Vagina (tissue), 2 donors: ENCODE results near the gene SARDH. TPM values are rescaled to one million over a fixed set of nuclear protein-coding genes. Genes with fewer than 3 reads are reported as not detected.

Experiments
- DNase-seq, 2 donors: peaks; one replicate each; pipeline ENCODE4 v3.0.0-alpha.2; 2017; ENCODE audit errors: extremely low spot score in 2 of 2
- H3K27ac ChIP-seq: fragments of 200-600 bp; sonication (generic); one replicate; pipeline ENCODE4 v1.5.1; 2019
- H3K27me3 ChIP-seq: fragments of 200-600 bp; sonication (generic); one replicate; pipeline ENCODE4 v1.5.1; 2019
- H3K36me3 ChIP-seq, 2 donors: fragments of 200-600 bp; sonication (generic); one replicate each; pipeline ENCODE4 v1.5.1; 2017 to 2019
- H3K4me1 ChIP-seq: fragments of 200-600 bp; sonication (generic); one replicate; pipeline ENCODE4 v1.5.1; 2019
- H3K4me3 ChIP-seq, 2 donors: fragments of 200-600 bp; sonication (generic); 1 replicate in 1 of 2; 2 replicates in 1 of 2; pipeline ENCODE4 v1.5.1; 2016 to 2019
- H3K9me3 ChIP-seq: fragments of 200-600 bp; sonication (generic); one replicate; pipeline ENCODE4 v1.5.1; 2019
- POLR2A ChIP-seq, 2 donors: fragments of 450-650 bp; IDR thresholded peaks; one replicate each; pipeline ENCODE4 v1.6.1; 2017; ENCODE audit warnings: antibody characterized with exemption in 2 of 2, mild to moderate bottlenecking in 2 of 2, moderate library complexity in 2 of 2
- POLR2AphosphoS5 ChIP-seq, 2 donors: sonication (generic); formaldehyde crosslinking; IDR thresholded peaks; one replicate each; pipeline ENCODE4 v1.9.0; 2017; ENCODE audit warnings: antibody characterized with exemption in 2 of 2, mild to moderate bottlenecking in 2 of 2, low read depth in 1 of 2; ENCODE audit not compliant: insufficient read depth in 1 of 2
- intact Hi-C: fragments of 100-400 bp; cut with DNase I; formaldehyde crosslinking; loops from one replicate; pipeline ENCODE4 v1.15.1; 2023
- total RNA-seq: library from RNA; depleted of rRNA; stranded (reverse); fragments of >200 nt; gene quantifications from one replicate; pipeline ENCODE4 v1.2.3, GENCODE V29; 2016
- TF ChIP-seq, protein P1 (sequence below), 3 experiments: fragments of 450-650 bp in 2 of 3; fragments of 200-600 bp in 1 of 3; sonication (generic) in 1 of 3; IDR thresholded peaks; one replicate each; pipeline ENCODE4 v1.5.1; 2017 to 2019; ENCODE audit warnings: antibody characterized with exemption in 3 of 3, mild to moderate bottlenecking in 2 of 3, moderate library complexity in 2 of 3

Gene SARDH
- total RNA-seq, 1 donor from 2014 or later: 2.0 TPM

DNA sequence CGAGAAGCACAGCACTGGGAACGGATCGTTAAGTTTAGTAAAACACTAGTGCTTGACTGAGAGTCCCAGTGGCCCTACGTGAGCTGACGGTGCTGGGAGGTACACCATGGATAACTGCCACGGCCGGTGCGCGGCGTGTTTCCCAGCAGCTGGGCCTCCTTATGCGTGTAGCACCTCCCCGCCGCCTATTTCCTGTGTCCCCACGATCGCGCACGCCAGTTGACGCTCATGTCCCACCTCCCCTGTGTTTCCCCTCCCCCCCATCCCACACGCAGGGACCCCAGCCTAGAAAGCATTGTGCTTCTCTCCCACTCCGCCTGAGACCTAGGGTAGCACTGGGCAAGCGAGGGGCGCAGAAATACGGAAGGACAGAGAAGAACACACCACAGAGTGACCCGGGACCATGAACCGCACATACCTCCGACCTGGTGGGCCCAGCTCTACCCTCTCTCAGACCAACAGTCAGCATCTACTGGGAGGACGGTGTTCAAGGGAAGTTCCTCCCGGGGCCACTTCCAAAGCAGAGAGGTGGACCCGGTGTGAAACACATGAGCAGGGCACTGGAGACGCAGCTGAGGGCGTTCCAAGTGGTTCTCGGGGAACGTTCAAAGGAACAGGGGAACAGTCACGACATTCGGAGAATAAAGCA lies 56.4 kb downstream of the SARDH start:
- H3K27me3 ChIP-seq: no peaks in the 10 kb centered on the region
- no peaks in the 10 kb centered on the region for H3K9me3 ChIP-seq
- no peak for TF ChIP-seq POLR2A (IDR thresholded peaks at IDR 0.05)
- TF ChIP-seq POLR2AphosphoS5 (IDR thresholded peaks at IDR 0.05; ENCODE audit: insufficient read depth in 1 of 2, low read depth in 1 of 2): no peak
- TF ChIP-seq, protein P1, sequence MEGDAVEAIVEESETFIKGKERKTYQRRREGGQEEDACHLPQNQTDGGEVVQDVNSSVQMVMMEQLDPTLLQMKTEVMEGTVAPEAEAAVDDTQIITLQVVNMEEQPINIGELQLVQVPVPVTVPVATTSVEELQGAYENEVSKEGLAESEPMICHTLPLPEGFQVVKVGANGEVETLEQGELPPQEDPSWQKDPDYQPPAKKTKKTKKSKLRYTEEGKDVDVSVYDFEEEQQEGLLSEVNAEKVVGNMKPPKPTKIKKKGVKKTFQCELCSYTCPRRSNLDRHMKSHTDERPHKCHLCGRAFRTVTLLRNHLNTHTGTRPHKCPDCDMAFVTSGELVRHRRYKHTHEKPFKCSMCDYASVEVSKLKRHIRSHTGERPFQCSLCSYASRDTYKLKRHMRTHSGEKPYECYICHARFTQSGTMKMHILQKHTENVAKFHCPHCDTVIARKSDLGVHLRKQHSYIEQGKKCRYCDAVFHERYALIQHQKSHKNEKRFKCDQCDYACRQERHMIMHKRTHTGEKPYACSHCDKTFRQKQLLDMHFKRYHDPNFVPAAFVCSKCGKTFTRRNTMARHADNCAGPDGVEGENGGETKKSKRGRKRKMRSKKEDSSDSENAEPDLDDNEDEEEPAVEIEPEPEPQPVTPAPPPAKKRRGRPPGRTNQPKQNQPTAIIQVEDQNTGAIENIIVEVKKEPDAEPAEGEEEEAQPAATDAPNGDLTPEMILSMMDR (IDR thresholded peaks at IDR 0.05): no peak
- no peaks in the 10 kb centered on the region for H3K36me3 ChIP-seq
- H3K27ac ChIP-seq: no peak overlapping the region
- DNase-seq: no peak
- no peak overlapping the region for H3K4me3 ChIP-seq
- H3K4me1 ChIP-seq: peaks cover 16% of the 10 kb centered on the region
- intact Hi-C loops: no loop called here

DNA sequence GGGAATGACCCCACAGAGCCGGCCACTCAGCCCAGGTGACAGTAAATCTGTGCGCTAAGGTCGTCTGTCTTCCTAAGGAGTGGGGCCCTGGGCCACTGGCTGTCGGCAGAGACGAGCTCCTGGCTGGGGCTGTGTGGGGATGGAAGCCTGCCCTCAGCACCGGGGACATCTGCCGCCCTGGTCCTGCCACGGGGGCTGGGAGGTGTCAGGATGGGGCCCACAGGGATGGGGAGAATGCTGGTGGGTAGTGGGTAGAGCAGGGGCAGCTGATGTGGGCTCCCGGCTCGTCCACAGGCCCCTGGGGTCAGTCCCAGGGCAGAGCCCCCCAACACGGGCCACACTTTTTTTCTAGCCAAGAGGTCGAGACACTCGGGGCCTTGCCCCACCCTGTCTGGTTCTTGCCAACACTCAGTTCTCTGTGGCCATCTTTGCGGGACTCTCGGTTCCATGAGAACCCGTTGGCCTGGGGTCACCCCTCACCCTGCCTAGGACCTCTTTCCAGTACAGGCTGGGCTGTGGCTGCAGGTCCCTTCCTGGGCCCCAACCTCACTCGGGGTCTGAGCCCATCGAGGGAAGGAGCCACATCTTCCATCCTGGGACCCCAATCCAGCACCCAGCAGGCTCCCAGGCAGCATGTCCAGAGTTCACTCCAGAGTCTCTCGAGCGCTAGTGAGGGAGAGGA lies 57.0 kb downstream of the SARDH start:
- TF ChIP-seq, protein P1 (IDR thresholded peaks at IDR 0.05): no peak
- TF ChIP-seq POLR2A (IDR thresholded peaks at IDR 0.05): no peak
- TF ChIP-seq POLR2AphosphoS5 (IDR thresholded peaks at IDR 0.05; ENCODE audit: insufficient read depth in 1 of 2, low read depth in 1 of 2): no peak
- H3K4me1 ChIP-seq: peaks cover 16% of the 10 kb centered on the region
- no peak overlapping the region for H3K4me3 ChIP-seq
- no peaks in the 10 kb centered on the region for H3K9me3 ChIP-seq
- H3K27ac ChIP-seq: no peak overlapping the region
- H3K27me3 ChIP-seq: no peaks in the 10 kb centered on the region
- intact Hi-C loops: no loop called here
- no peak for DNase-seq
- no peaks in the 10 kb centered on the region for H3K36me3 ChIP-seq

DNA sequence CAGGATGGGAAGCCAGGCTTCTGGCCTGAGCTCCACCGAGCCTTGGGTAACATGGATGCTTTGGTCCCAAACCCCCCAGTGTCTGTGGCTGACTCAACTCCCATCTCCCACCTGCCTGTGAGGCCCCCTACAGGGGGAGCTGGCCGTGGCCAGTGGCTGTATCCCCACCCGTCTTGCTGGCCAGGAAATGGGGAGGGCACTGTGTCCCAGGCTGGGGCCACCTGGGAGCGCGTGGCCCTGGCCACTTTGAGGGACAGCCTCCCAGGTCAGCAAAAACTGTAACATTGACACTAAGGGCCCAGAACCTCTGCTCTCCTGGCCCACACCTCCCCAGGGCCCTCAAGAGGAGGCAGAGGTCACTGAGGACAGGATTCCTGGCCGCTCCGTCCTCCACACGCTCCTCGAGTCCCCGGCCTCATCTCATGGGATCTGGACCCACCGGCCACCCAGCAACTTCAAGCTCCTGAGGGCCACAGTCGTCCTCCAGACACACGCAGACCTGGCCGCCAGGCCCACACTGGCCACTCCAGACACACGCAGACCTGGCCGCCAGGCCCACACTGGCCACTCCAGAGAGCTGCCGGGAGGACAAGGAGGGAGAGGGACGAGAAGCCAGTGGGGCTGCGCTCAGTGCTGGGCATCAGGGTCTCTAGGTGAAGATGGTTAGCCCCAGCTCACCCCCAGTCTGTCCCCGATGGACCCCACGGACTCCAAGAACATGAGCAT lies 57.7 kb downstream of the SARDH start:
- H3K4me3 ChIP-seq: no peak overlapping the region
- H3K27me3 ChIP-seq: no peaks in the 10 kb centered on the region
- TF ChIP-seq POLR2A (IDR thresholded peaks at IDR 0.05) (no peak), POLR2AphosphoS5 (IDR thresholded peaks at IDR 0.05; ENCODE audit: insufficient read depth in 1 of 2, low read depth in 1 of 2) (no peak)
- TF ChIP-seq, protein P1 (IDR thresholded peaks at IDR 0.05): no peak
- no peaks in the 10 kb centered on the region for H3K9me3 ChIP-seq
- no peak overlapping the region for H3K27ac ChIP-seq
- H3K4me1 ChIP-seq: peaks cover 16% of the 10 kb centered on the region
- intact Hi-C loops: no loop called here
- H3K36me3 ChIP-seq: no peaks in the 10 kb centered on the region
- DNase-seq: no peak

DNA sequence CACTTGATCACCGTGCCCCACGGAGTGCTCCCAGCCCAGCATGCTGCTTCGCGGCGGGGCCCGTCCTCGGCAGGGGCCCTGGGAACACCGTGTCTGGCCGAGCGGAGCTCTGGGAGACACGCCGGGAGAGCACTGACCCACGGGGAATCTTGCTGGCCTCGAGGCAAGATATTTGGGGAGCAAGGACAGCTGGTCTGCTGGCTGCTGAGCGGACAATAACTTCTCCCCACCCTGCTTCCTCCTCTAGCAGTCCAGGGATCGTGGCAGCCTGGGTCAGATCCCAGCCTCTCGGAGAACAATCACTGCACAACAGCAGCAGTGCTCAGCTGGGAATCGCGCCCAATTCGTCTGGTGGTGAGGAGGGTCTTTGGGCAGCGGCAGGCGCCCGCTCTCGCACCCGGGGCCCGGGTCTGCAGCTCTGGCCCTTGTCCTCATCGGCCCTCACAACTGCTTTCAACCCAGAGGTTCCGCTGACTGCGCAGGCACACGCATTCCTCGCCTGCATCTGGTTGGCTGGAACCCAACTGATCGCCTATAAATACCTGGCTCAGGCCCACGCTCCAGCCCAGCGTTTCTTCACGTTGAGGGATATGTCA lies 58.6 kb downstream of the SARDH start:
- Histone ChIP-seq H3K4me1 (peaks cover 16% of the 10 kb centered on the region), H3K27ac (no peak overlapping the region), H3K27me3 (no peaks in the 10 kb centered on the region), H3K4me3 (no peak overlapping the region), H3K9me3 (no peaks in the 10 kb centered on the region), H3K36me3 (no peaks in the 10 kb centered on the region)
- no peak for TF ChIP-seq POLR2A (IDR thresholded peaks at IDR 0.05)
- intact Hi-C loops: no loop called here
- DNase-seq: no peak

DNA sequence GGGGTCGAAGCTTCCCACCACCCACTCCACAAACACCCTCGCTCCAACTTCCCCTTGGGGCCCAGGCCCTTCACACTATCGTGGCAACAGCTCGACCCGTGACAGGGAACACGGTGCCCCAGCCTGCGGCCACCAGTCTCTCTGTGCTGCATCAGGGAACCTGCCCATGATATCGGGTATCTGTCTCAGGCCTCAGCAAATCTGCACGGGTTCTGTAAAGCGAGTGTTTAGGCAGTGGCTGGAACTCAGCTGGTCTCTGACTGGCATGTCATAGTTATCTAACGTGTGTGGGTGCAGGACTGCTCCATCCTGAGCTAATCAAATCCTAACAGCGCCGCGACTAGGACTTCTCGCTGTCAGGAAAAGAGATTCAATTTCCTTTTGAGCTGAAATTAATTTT lies 59.1 kb downstream of the SARDH start:
- Histone ChIP-seq H3K27ac (no peak overlapping the region), H3K36me3 (no peaks in the 10 kb centered on the region), H3K27me3 (no peaks in the 10 kb centered on the region), H3K4me3 (no peak overlapping the region), H3K4me1 (peaks cover 16% of the 10 kb centered on the region), H3K9me3 (no peaks in the 10 kb centered on the region)
- intact Hi-C loops: no loop called here
- TF ChIP-seq, protein P1 (IDR thresholded peaks at IDR 0.05): no peak
- TF ChIP-seq POLR2AphosphoS5 (IDR thresholded peaks at IDR 0.05; ENCODE audit: insufficient read depth in 1 of 2, low read depth in 1 of 2): no peak
- TF ChIP-seq POLR2A (IDR thresholded peaks at IDR 0.05): no peak
- no peak for DNase-seq
